Measurements from ENCODE around the gene NUP133.

Gene NUP133

DNA sequence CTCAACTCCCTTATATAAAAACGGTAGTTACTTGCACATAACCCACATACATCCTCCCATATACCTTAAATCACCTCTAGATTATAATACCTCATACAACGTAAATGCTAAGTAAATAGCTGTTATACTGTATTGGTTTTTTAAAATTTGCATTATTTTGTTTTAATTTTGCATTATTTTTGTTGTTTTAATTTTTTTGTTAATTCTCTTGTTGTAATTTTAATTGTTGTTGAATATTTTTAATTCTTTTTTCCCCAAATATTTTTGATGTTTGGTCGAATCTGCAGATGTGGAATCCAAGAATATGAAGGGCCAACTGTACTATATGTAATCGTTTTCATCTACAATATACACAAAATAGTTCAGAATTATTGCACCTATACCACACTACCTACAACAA lies 50.7 kb downstream of the NUP133 start:
- Histone ChIP-seq H3K9me2 (replicated peaks; ENCODE audit: insufficient read depth, low read length) (no peaks in the 10 kb centered on the region), H3K27me3 (ENCODE audit: low read length) (no peaks in the 10 kb centered on the region), H2AFZ (ENCODE audit: low read depth, low read length, severe bottlenecking) (no peak overlapping the region), H3K79me2 (ENCODE audit: insufficient read depth, low read length) (no peaks in the 10 kb centered on the region), H3K4me2 (ENCODE audit: low read depth, low read length, poor library complexity, severe bottlenecking) (no peak overlapping the region), H4K20me1 (ENCODE audit: low read depth, low read length) (no peaks in the 10 kb centered on the region), H3K9ac (ENCODE audit: low read length) (no peak overlapping the region), H3K9me3 (ENCODE audit: insufficient read depth, low read length) (no peaks in the 10 kb centered on the region), H3K4me3 (ENCODE audit: insufficient read depth, low read length, poor library complexity, severe bottlenecking) (no peak overlapping the region), H3F3A (ENCODE audit: insufficient read depth) (no peaks in the 10 kb centered on the region), H3K27ac (ENCODE audit: low read depth, low read length) (no peak overlapping the region), H3K36me3 (ENCODE audit: low read length) (peaks cover 25% of the 10 kb centered on the region; the same call in 1 of the 2 replicates)
- no peak for TF ChIP-seq EZH2phosphoT487 (conservative IDR thresholded peaks at IDR 0.05; ENCODE audit: low read length)
- TF ChIP-seq, protein P1, sequence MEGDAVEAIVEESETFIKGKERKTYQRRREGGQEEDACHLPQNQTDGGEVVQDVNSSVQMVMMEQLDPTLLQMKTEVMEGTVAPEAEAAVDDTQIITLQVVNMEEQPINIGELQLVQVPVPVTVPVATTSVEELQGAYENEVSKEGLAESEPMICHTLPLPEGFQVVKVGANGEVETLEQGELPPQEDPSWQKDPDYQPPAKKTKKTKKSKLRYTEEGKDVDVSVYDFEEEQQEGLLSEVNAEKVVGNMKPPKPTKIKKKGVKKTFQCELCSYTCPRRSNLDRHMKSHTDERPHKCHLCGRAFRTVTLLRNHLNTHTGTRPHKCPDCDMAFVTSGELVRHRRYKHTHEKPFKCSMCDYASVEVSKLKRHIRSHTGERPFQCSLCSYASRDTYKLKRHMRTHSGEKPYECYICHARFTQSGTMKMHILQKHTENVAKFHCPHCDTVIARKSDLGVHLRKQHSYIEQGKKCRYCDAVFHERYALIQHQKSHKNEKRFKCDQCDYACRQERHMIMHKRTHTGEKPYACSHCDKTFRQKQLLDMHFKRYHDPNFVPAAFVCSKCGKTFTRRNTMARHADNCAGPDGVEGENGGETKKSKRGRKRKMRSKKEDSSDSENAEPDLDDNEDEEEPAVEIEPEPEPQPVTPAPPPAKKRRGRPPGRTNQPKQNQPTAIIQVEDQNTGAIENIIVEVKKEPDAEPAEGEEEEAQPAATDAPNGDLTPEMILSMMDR (IDR thresholded peaks at IDR 0.05; ENCODE audit: insufficient read depth, low read length, poor library complexity, severe bottlenecking) = no peak

DNA sequence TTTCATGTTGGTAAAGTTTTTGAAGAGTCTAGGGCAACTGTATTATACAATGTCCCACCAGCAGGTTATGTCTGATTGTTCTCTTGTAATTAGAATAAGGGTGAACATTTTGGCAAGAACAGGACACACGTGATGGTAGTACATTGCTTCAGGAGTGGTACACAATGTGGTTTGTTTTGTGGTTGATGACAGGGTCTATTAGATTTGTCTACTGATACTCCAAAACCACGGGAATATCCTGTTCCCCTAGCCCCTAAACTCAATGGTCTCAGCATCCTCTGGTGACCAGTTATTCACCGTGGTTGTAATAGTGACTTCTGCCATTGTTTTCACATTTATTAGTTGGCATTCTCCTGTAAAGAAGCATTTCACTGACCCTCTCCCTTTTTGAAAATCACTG lies 52.1 kb downstream of the NUP133 start:
- H4K20me1 ChIP-seq (ENCODE audit: low read depth, low read length) = no peaks in the 10 kb centered on the region
- no peak overlapping the region for H3K4me3 ChIP-seq (ENCODE audit: insufficient read depth, low read length, poor library complexity, severe bottlenecking)
- peaks cover 22% of the 10 kb centered on the region; the same call in 1 of the 2 replicates for H3K36me3 ChIP-seq (ENCODE audit: low read length)

DNA sequence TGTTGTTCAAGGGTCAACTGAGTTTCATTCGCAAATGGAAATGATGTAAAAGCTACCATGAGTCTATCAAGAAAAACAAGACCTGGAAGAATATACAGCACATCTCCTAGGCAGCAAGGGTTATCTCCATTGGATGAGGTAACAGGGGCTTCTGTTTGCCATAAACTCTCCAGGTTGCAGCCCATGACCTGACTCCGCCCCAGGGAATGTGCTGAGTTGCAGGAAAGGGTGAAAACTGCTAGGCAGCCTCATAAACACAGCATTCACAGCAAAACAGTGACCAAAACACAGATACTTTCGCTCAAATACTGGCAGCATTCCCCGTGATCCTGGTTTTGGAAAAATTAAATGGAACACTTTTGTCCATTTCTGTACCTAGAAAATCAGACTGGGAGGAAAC lies 54.1 kb downstream of the NUP133 start:
- Histone ChIP-seq H3K4me3 (ENCODE audit: insufficient read depth, low read length, poor library complexity, severe bottlenecking) (no peak overlapping the region), H3K9me3 (ENCODE audit: insufficient read depth, low read length) (no peaks in the 10 kb centered on the region), H3K27me3 (ENCODE audit: low read length) (no peaks in the 10 kb centered on the region), H3K4me2 (ENCODE audit: low read depth, low read length, poor library complexity, severe bottlenecking) (no peak overlapping the region), H3K36me3 (ENCODE audit: low read length) (peaks cover 15% of the 10 kb centered on the region; the same call in 1 of the 2 replicates), H3K9me2 (replicated peaks; ENCODE audit: insufficient read depth, low read length) (no peaks in the 10 kb centered on the region), H2AFZ (ENCODE audit: low read depth, low read length, severe bottlenecking) (no peak overlapping the region), H3F3A (ENCODE audit: insufficient read depth) (no peaks in the 10 kb centered on the region), H3K27ac (ENCODE audit: low read depth, low read length) (no peak overlapping the region), H3K79me2 (ENCODE audit: insufficient read depth, low read length) (no peaks in the 10 kb centered on the region), H3K9ac (ENCODE audit: low read length) (no peak overlapping the region), H4K20me1 (ENCODE audit: low read depth, low read length) (no peaks in the 10 kb centered on the region)
- TF ChIP-seq EZH2phosphoT487 (conservative IDR thresholded peaks at IDR 0.05; ENCODE audit: low read length) = no peak
- TF ChIP-seq, protein P1 (IDR thresholded peaks at IDR 0.05; ENCODE audit: insufficient read depth, low read length, poor library complexity, severe bottlenecking) = no peak

More for the DNA sequence above, 52.1 kb downstream of the NUP133 start:
- Histone ChIP-seq H3F3A (ENCODE audit: insufficient read depth) (no peaks in the 10 kb centered on the region), H3K9ac (ENCODE audit: low read length) (no peak overlapping the region), H3K4me2 (ENCODE audit: low read depth, low read length, poor library complexity, severe bottlenecking) (no peak overlapping the region), H3K79me2 (ENCODE audit: insufficient read depth, low read length) (no peaks in the 10 kb centered on the region), H3K9me3 (ENCODE audit: insufficient read depth, low read length) (no peaks in the 10 kb centered on the region), H3K27me3 (ENCODE audit: low read length) (no peaks in the 10 kb centered on the region), H3K27ac (ENCODE audit: low read depth, low read length) (no peak overlapping the region), H2AFZ (ENCODE audit: low read depth, low read length, severe bottlenecking) (no peak overlapping the region), H3K9me2 (replicated peaks; ENCODE audit: insufficient read depth, low read length) (no peaks in the 10 kb centered on the region)
- TF ChIP-seq, protein P1 (IDR thresholded peaks at IDR 0.05; ENCODE audit: insufficient read depth, low read length, poor library complexity, severe bottlenecking) = no peak
- TF ChIP-seq EZH2phosphoT487 (conservative IDR thresholded peaks at IDR 0.05; ENCODE audit: low read length) = no peak
